ENCODE measurements around the gene CXADR.
"Not testable (repeated sequence)": the region's sequence is repeated elsewhere in the genome, so short reads cannot be mapped to it uniquely, and the experiment has no call there.

DNA sequence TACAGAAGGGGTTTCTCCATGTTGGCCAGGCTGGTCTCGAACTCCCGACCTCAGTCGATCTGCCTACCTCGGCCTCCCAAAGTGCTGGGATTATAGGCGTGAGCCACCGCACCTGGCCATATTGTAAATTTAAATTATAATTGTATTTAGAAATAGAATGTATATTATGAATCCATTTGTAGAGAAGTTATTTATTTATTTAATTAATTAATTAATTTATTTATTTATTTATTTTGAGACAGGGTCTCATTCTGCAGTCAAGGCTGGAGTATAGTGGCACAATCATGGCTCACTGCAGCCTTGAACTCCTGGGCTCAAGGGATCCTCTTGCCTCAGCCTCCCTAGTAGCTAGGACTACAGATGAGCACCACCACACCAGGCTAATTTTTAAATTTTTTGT, 34.7 kb upstream of the CXADR start:
- TF ChIP-seq, protein P1, sequence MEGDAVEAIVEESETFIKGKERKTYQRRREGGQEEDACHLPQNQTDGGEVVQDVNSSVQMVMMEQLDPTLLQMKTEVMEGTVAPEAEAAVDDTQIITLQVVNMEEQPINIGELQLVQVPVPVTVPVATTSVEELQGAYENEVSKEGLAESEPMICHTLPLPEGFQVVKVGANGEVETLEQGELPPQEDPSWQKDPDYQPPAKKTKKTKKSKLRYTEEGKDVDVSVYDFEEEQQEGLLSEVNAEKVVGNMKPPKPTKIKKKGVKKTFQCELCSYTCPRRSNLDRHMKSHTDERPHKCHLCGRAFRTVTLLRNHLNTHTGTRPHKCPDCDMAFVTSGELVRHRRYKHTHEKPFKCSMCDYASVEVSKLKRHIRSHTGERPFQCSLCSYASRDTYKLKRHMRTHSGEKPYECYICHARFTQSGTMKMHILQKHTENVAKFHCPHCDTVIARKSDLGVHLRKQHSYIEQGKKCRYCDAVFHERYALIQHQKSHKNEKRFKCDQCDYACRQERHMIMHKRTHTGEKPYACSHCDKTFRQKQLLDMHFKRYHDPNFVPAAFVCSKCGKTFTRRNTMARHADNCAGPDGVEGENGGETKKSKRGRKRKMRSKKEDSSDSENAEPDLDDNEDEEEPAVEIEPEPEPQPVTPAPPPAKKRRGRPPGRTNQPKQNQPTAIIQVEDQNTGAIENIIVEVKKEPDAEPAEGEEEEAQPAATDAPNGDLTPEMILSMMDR (IDR thresholded peaks at IDR 0.05) = not testable (repeated sequence)
- not testable (repeated sequence) for TF ChIP-seq POLR2AphosphoS5 (IDR thresholded peaks at IDR 0.05; ENCODE audit: low read depth, low read length)
